BE2C (cell line): ENCODE results near the gene ADAMTSL1.

ENCODE experiments used
- DNase-seq: peaks from one replicate; pipeline ENCODE4 v3.0.0-alpha.2; 2020
- H3K27me3 ChIP-seq: fragments of 250-450 bp; sonication (Bioruptor Pico); 2 replicates; pipeline ENCODE4 v1.5.1; 2020; ENCODE audit warnings: mild to moderate bottlenecking
- H3K36me3 ChIP-seq: fragments of 250-450 bp; sonication (Bioruptor Pico); 2 replicates; pipeline ENCODE4 v1.5.1; 2020; ENCODE audit warnings: mild to moderate bottlenecking
- H3K4me1 ChIP-seq: fragments of 250-450 bp; sonication (Bioruptor Pico); 2 replicates; pipeline ENCODE4 v1.5.1; 2020
- H3K4me3 ChIP-seq: 2 replicates; pipeline ENCODE4 v1.5.1; 2011; ENCODE audit warnings: low read depth, low read length
- H3K9me3 ChIP-seq: fragments of 250-450 bp; sonication (Bioruptor Pico); 2 replicates; pipeline ENCODE4 v1.5.1; 2020
- TF ChIP-seq, protein P1 (sequence below): IDR thresholded peaks from 2 replicates; pipeline ENCODE4 v1.5.1; 2012; ENCODE audit warnings: mild to moderate bottlenecking, low read depth, low read length

Gene ADAMTSL1

DNA sequence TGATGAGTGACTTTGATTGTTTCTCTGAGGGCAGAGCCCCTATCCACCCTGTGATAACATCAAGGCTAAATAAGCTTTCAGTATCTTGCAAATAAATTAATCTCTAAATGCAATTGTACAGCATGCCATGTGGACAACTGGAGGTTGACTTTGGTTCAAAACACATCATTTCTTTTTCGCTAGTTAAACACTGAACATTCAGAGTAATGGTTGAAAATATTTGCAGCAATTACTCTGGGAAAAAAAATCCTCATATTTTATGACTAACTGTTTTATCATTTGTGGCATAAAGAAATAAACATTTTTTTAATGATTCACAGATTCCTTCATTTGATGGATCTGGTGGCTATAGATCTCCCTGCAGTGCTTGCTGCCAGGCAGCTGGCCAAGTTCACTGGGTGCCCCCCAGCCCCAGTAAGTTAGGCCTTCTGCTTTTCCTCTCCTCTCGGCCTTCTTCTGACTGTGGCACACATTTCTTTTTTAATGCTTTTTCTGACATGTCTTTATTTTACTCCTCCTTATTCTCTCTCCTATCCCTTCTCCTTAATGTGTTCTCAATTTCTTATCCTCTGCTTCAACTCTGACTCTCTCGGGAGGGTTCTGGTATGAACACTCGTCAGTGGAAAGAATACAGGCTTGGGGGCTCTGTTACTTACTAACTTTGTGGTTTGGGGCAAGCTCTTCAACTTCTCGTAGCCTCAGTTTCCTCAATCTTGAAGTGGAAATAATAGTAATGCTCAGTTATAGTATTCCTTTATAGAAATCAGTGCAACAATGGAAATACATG lies 69.6 kb downstream of the ADAMTSL1 start:
- TF ChIP-seq, protein P1, sequence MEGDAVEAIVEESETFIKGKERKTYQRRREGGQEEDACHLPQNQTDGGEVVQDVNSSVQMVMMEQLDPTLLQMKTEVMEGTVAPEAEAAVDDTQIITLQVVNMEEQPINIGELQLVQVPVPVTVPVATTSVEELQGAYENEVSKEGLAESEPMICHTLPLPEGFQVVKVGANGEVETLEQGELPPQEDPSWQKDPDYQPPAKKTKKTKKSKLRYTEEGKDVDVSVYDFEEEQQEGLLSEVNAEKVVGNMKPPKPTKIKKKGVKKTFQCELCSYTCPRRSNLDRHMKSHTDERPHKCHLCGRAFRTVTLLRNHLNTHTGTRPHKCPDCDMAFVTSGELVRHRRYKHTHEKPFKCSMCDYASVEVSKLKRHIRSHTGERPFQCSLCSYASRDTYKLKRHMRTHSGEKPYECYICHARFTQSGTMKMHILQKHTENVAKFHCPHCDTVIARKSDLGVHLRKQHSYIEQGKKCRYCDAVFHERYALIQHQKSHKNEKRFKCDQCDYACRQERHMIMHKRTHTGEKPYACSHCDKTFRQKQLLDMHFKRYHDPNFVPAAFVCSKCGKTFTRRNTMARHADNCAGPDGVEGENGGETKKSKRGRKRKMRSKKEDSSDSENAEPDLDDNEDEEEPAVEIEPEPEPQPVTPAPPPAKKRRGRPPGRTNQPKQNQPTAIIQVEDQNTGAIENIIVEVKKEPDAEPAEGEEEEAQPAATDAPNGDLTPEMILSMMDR = no peak
- H3K36me3 ChIP-seq = no peaks in the 10 kb centered on the region
- no peak overlapping the region for H3K4me3 ChIP-seq
- no peaks in the 10 kb centered on the region; the same call in 1 of the 2 replicates for H3K4me1 ChIP-seq
- H3K27me3 ChIP-seq = no peaks in the 10 kb centered on the region
- H3K9me3 ChIP-seq = no peaks in the 10 kb centered on the region; the same call in 1 of the 2 replicates
- peak; percentile 24 for DNase-seq

DNA sequence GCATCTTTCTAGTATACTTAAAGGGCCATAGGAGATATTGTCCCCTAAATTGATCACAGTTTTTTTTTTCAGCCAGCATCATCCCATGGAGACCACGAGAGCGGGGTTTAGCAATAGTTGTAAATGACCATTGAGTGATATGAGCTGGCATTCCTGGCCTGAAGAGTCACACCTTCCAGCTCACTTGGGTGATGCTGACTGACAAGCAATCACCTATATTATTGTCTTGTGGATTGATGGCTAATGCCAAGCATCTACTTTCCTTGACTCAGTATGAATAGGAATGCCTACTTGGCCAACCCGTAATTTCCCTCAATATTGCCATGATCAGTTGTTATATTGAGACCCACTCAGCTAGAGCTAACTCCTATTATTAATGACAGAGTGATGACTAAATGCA lies 70.5 kb downstream of the ADAMTSL1 start:
- Histone ChIP-seq H3K4me1 (no peaks in the 10 kb centered on the region; the same call in 1 of the 2 replicates), H3K4me3 (no peak overlapping the region), H3K9me3 (no peaks in the 10 kb centered on the region; the same call in 1 of the 2 replicates), H3K27me3 (no peaks in the 10 kb centered on the region), H3K36me3 (no peaks in the 10 kb centered on the region)
- DNase-seq = no peak
- TF ChIP-seq, protein P1 = no peak

- H3K27me3 ChIP-seq = no peaks in the 10 kb centered on the region
- no peak for DNase-seq
- H3K36me3 ChIP-seq = no peaks in the 10 kb centered on the region
- TF ChIP-seq, protein P1 = no peak
- no peak overlapping the region for H3K4me3 ChIP-seq
- H3K9me3 ChIP-seq = no peaks in the 10 kb centered on the region
- H3K4me1 ChIP-seq = no peaks in the 10 kb centered on the region; the same call in 1 of the 2 replicates
These were observed 71.8 kb downstream of the ADAMTSL1 start for GRCh38 chr9:18545636-18546360.

- H3K4me3 ChIP-seq = no peak overlapping the region
- H3K4me1 ChIP-seq = no peaks in the 10 kb centered on the region; the same call in 1 of the 2 replicates
- H3K27me3 ChIP-seq = no peaks in the 10 kb centered on the region
- no peaks in the 10 kb centered on the region for H3K36me3 ChIP-seq
- no peaks in the 10 kb centered on the region for H3K9me3 ChIP-seq
- TF ChIP-seq, protein P1 = no peak
- DNase-seq = no peak
These were observed 74.5 kb downstream of the ADAMTSL1 start for GRCh38 chr9:18548456-18548855.

GRCh38 chr9:18549772-18550171 lies 75.8 kb downstream of the ADAMTSL1 start:
- Histone ChIP-seq H3K4me1 (no peaks in the 10 kb centered on the region; the same call in 1 of the 2 replicates), H3K4me3 (no peak overlapping the region), H3K27me3 (no peaks in the 10 kb centered on the region), H3K9me3 (no peaks in the 10 kb centered on the region), H3K36me3 (no peaks in the 10 kb centered on the region)
- TF ChIP-seq, protein P1 = no peak
- no peak for DNase-seq

GRCh38 chr9:18550286-18550685 lies 76.3 kb downstream of the ADAMTSL1 start:
- H3K36me3 ChIP-seq = no peaks in the 10 kb centered on the region
- no peak overlapping the region for H3K4me3 ChIP-seq
- H3K27me3 ChIP-seq = no peaks in the 10 kb centered on the region
- DNase-seq = no peak
- no peaks in the 10 kb centered on the region for H3K9me3 ChIP-seq
- no peaks in the 10 kb centered on the region for H3K4me1 ChIP-seq
- TF ChIP-seq, protein P1 = no peak
